ENCODE data around the gene CROT. TPM values are rescaled to one million over a fixed set of nuclear protein-coding genes. Genes with fewer than 3 reads are reported as not detected.
"Not testable (repeated sequence)": the region's sequence is repeated elsewhere in the genome, so short reads cannot be mapped to it uniquely, and the experiment has no call there.

The CROT gene
- total RNA-seq, 4 donors from 2014 or later: 3.6 to 16.3 (median 7.9) TPM

- DNase-seq (no peak), ATAC-seq (no peak)
- TF ChIP-seq POLR2A (IDR thresholded peaks at IDR 0.05) (no peak), CTCF (IDR thresholded peaks at IDR 0.05 in 4 of 5, conservative IDR thresholded peaks at IDR 0.05 in 1 of 5) (no peak)
- H3K36me3 ChIP-seq: no peaks in the 10 kb centered on the region
- in situ Hi-C loops (cut with MboI; ENCODE audit: low sequenced_read_pairs in 4 of 4) (loop anchor here in 1 of 4 donors (5.0 kb wide), 1 partner anchor 94 kb away; no protein-coding TSS in a partner anchor), intact Hi-C loops (cut with DNase I; ENCODE audit: low total_unique reads) (loop anchor here (10.0 kb wide), 1 partner anchor 556 kb away; the partner anchor contains the start of genes DBF4 and SLC25A40)
- H3K27ac ChIP-seq: no peak overlapping the region
- H3K4me3 ChIP-seq: no peak overlapping the region
- H3K4me1 ChIP-seq: no peaks in the 10 kb centered on the region
- no peaks in the 10 kb centered on the region for H3K27me3 ChIP-seq
- no peaks in the 10 kb centered on the region for H3K9me3 ChIP-seq
Observed at GRCh38 chr7:87318741-87319140, 26.7 kb upstream of the CROT start.

- H3K27ac ChIP-seq: peak overlapping the region in 1 of 4 donors; percentile 47
- not testable (repeated sequence) for H3K9me3 ChIP-seq, DNase-seq, H3K36me3 ChIP-seq, H3K4me1 ChIP-seq, ATAC-seq, H3K27me3 ChIP-seq
- intact Hi-C loops (cut with DNase I; ENCODE audit: low total_unique reads): loop anchor here (10.0 kb wide), 1 partner anchor 556 kb away; the partner anchor contains the start of genes DBF4 and SLC25A40
- in situ Hi-C loops (cut with MboI; ENCODE audit: low sequenced_read_pairs in 4 of 4): loop anchor here in 1 of 4 donors (5.0 kb wide), 1 partner anchor 93 kb away; no protein-coding TSS in a partner anchor
- peak overlapping the region in 2 of 4 donors; percentile 17 to 25 for H3K4me3 ChIP-seq
Observed at GRCh38 chr7:87319154-87319581, 26.3 kb upstream of the CROT start.

GRCh38 chr7:87322912-87323311 is 22.6 kb upstream of the CROT start:
- TF ChIP-seq POLR2A (IDR thresholded peaks at IDR 0.05): no peak
- intact Hi-C loops (cut with DNase I; ENCODE audit: low total_unique reads) (no loop called here), in situ Hi-C loops (cut with MboI; ENCODE audit: low sequenced_read_pairs in 4 of 4) (no loop called here)
- ATAC-seq (no peak), DNase-seq (no peak)
- Histone ChIP-seq H3K36me3 (no peaks in the 10 kb centered on the region), H3K4me1 (no peaks in the 10 kb centered on the region), H3K4me3 (no peak overlapping the region), H3K27ac (no peak overlapping the region), H3K27me3 (no peaks in the 10 kb centered on the region), H3K9me3 (peaks cover 0 to 5% (median 1%) of the 10 kb centered on the region in 3 donors)

GRCh38 chr7:87325576-87326370 is 19.7 kb upstream of the CROT start:
- no peaks in the 10 kb centered on the region for H3K4me1 ChIP-seq
- no peaks in the 10 kb centered on the region for H3K36me3 ChIP-seq
- H3K27ac ChIP-seq: no peak overlapping the region
- in situ Hi-C loops (cut with MboI; ENCODE audit: low sequenced_read_pairs in 4 of 4) (no loop called here), intact Hi-C loops (cut with DNase I; ENCODE audit: low total_unique reads) (no loop called here)
- TF ChIP-seq POLR2A (IDR thresholded peaks at IDR 0.05): no peak
- no peak for TF ChIP-seq CTCF (IDR thresholded peaks at IDR 0.05 in 4 of 5, conservative IDR thresholded peaks at IDR 0.05 in 1 of 5)
- no peak for ATAC-seq
- H3K4me3 ChIP-seq: no peak overlapping the region
- H3K27me3 ChIP-seq: no peaks in the 10 kb centered on the region
- H3K9me3 ChIP-seq: peaks cover 0 to 14% (median 6%) of the 10 kb centered on the region in 3 donors
- DNase-seq: no peak

- intact Hi-C loops (cut with DNase I; ENCODE audit: low total_unique reads): no loop called here
- peaks cover 0 to 14% (median 6%) of the 10 kb centered on the region in 3 donors for H3K9me3 ChIP-seq
- H3K27ac ChIP-seq: no peak overlapping the region
- no peaks in the 10 kb centered on the region for H3K36me3 ChIP-seq
- in situ Hi-C loops (cut with MboI; ENCODE audit: low sequenced_read_pairs in 4 of 4): no loop called here
- H3K4me1 ChIP-seq: no peaks in the 10 kb centered on the region
- no peaks in the 10 kb centered on the region for H3K27me3 ChIP-seq
- no peak overlapping the region for H3K4me3 ChIP-seq
- TF ChIP-seq POLR2A (IDR thresholded peaks at IDR 0.05) (no peak), CTCF (IDR thresholded peaks at IDR 0.05 in 4 of 5, conservative IDR thresholded peaks at IDR 0.05 in 1 of 5) (no peak)
- DNase-seq: no peak
- no peak for ATAC-seq
Observed at GRCh38 chr7:87328281-87328680, 17.2 kb upstream of the CROT start.
